ENCODE results near the gene CDKL1. TPM values are rescaled to one million over a fixed set of nuclear protein-coding genes. Genes with fewer than 3 reads are reported as not detected.

The CDKL1 gene
- total RNA-seq, 1 experiment from 2014 or later: 14.4 TPM

DNA sequence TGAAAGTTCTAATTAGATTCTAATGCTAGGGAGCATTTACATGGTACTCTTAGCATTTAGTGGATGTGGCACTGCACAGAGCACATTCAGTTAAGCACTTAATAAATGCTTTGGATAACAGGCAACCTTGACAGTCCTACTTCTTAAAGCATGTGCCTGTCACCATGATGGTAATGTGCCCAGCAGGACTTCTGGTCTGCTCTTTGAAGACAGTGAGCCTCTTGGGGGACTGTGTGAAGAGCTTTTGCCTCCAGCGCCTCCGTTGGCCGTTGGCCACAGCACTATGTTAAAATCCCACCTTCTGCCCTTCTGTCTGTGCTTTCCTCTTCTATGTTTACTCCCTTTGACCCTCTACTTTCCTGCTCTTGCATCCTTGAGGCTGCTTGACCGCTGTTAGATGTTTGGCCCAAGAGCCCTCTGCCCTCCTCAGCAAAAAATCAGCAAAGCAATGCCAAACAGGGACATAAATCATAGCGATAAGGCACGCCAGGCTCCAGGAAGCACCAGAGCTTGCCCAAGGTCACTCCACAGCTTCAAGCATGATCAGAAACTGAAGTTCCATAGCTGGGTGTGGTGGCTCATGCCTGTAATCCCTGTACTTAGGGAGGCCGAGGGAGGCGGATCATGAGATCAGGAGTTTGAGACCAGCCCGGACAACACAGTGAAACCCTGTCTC is 8.3 kb downstream of the CDKL1 start:
- no peak overlapping the region for H3K9ac ChIP-seq (ENCODE audit: low read length)
- H3K9me3 ChIP-seq (ENCODE audit: low read length): no peaks in the 10 kb centered on the region
- H3K27ac ChIP-seq (ENCODE audit: low read length): no peak overlapping the region
- DNase-seq: no peak
- H2AFZ ChIP-seq (ENCODE audit: low read length): no peak overlapping the region
- TF ChIP-seq, protein P1, sequence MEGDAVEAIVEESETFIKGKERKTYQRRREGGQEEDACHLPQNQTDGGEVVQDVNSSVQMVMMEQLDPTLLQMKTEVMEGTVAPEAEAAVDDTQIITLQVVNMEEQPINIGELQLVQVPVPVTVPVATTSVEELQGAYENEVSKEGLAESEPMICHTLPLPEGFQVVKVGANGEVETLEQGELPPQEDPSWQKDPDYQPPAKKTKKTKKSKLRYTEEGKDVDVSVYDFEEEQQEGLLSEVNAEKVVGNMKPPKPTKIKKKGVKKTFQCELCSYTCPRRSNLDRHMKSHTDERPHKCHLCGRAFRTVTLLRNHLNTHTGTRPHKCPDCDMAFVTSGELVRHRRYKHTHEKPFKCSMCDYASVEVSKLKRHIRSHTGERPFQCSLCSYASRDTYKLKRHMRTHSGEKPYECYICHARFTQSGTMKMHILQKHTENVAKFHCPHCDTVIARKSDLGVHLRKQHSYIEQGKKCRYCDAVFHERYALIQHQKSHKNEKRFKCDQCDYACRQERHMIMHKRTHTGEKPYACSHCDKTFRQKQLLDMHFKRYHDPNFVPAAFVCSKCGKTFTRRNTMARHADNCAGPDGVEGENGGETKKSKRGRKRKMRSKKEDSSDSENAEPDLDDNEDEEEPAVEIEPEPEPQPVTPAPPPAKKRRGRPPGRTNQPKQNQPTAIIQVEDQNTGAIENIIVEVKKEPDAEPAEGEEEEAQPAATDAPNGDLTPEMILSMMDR (conservative IDR thresholded peaks at IDR 0.05; ENCODE audit: low read depth, low read length): no peak
- TF ChIP-seq EZH2phosphoT487 (IDR thresholded peaks at IDR 0.05; ENCODE audit: borderline replicate concordance, low read length): no peak
- no peaks in the 10 kb centered on the region for H3F3A ChIP-seq (ENCODE audit: low read length, unreplicated experiment)
- no peaks in the 10 kb centered on the region for H4K20me1 ChIP-seq (ENCODE audit: low read length)
- no peaks in the 10 kb centered on the region for H3K79me2 ChIP-seq (ENCODE audit: low read length)
- no peak overlapping the region for H3K4me3 ChIP-seq (ENCODE audit: low read length)
- H3K4me1 ChIP-seq (ENCODE audit: insufficient read depth, low read length): no peaks in the 10 kb centered on the region
- ATAC-seq: no peak
- ChIA-PET POLR2A (ENCODE audit: unreplicated experiment) (no interaction called here), CTCF (no interaction called here)
- no peaks in the 10 kb centered on the region for H3K9me2 ChIP-seq (replicated peaks; ENCODE audit: low read length)
- no peaks in the 10 kb centered on the region for H3K27me3 ChIP-seq (ENCODE audit: low read length)
- H3K36me3 ChIP-seq (ENCODE audit: low read depth, low read length): no peaks in the 10 kb centered on the region
- no peak overlapping the region for H3K4me2 ChIP-seq (ENCODE audit: low read length)
- no TSS peak for BruUV-seq (replicated peaks)
- intact Hi-C loops (cut with micrococcal nuclease): no loop called here

DNA sequence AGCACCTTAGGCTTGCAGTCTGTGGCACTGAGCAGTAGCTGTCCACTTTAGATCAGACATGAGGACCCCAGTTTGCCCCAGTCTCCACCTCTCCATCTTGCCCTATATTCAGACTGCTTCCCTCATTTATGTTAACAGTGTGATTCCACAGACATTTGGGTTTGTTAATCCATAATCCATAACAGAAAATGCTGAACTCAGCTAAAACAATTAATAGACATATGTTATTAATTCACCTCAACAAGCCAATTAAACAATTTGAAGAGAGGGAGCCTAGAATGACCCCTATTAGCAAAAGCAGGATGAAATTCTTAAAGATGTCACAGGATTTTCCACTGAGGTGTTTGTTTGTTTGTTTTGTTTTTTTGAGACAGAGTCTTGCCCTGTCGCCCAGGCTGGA is 9.1 kb downstream of the CDKL1 start:
- no peaks in the 10 kb centered on the region for H3K27me3 ChIP-seq (ENCODE audit: low read length)
- no peaks in the 10 kb centered on the region for H3K9me2 ChIP-seq (replicated peaks; ENCODE audit: low read length)
- ATAC-seq (no peak), DNase-seq (no peak)
- no peaks in the 10 kb centered on the region for H3K36me3 ChIP-seq (ENCODE audit: low read depth, low read length)
- no peak overlapping the region for H2AFZ ChIP-seq (ENCODE audit: low read length)
- intact Hi-C loops (cut with micrococcal nuclease): no loop called here
- no peaks in the 10 kb centered on the region for H3K4me1 ChIP-seq (ENCODE audit: insufficient read depth, low read length)
- no peaks in the 10 kb centered on the region for H4K20me1 ChIP-seq (ENCODE audit: low read length)
- TF ChIP-seq, protein P1 (conservative IDR thresholded peaks at IDR 0.05; ENCODE audit: low read depth, low read length): no peak
- no peak for TF ChIP-seq EZH2 (IDR thresholded peaks at IDR 0.05; ENCODE audit: low read length, unreplicated experiment)
- CTCF ChIA-PET: no interaction called here
- POLR2A ChIA-PET (ENCODE audit: unreplicated experiment): no interaction called here
- H3K9ac ChIP-seq (ENCODE audit: low read length): no peak overlapping the region
- no peaks in the 10 kb centered on the region for H3F3A ChIP-seq (ENCODE audit: low read length, unreplicated experiment)
- no TSS peak for BruUV-seq (replicated peaks)
- H3K79me2 ChIP-seq (ENCODE audit: low read length): no peaks in the 10 kb centered on the region
- H3K4me2 ChIP-seq (ENCODE audit: low read length): no peak overlapping the region
- no peak overlapping the region for H3K27ac ChIP-seq (ENCODE audit: low read length)
- H3K4me3 ChIP-seq (ENCODE audit: low read length): no peak overlapping the region
- no peaks in the 10 kb centered on the region for H3K9me3 ChIP-seq (ENCODE audit: low read length)

- Histone ChIP-seq H3K27me3 (ENCODE audit: low read length) (no peaks in the 10 kb centered on the region), H3K4me2 (ENCODE audit: low read length) (no peak overlapping the region), H4K20me1 (ENCODE audit: low read length) (no peaks in the 10 kb centered on the region; the same call in 1 of the 2 replicates), H3F3A (ENCODE audit: low read length, unreplicated experiment) (no peaks in the 10 kb centered on the region), H3K9ac (ENCODE audit: low read length) (no peak overlapping the region), H3K27ac (ENCODE audit: low read length) (no peak overlapping the region), H3K9me2 (replicated peaks; ENCODE audit: low read length) (no peaks in the 10 kb centered on the region), H3K4me1 (ENCODE audit: insufficient read depth, low read length) (no peaks in the 10 kb centered on the region), H3K9me3 (ENCODE audit: low read length) (no peaks in the 10 kb centered on the region), H3K36me3 (ENCODE audit: low read depth, low read length) (peaks cover 3% of the 10 kb centered on the region; the same call in 1 of the 2 replicates), H3K4me3 (ENCODE audit: low read length) (no peak overlapping the region), H3K79me2 (ENCODE audit: low read length) (no peaks in the 10 kb centered on the region), H2AFZ (ENCODE audit: low read length) (no peak overlapping the region)
- ChIA-PET CTCF (interaction anchor here (1.0 kb wide), 1 partner anchor 63 kb away, joined by 3 read pairs; no protein-coding TSS in a partner anchor), POLR2A (ENCODE audit: unreplicated experiment) (no interaction called here)
- DNase-seq: no peak
- intact Hi-C loops (cut with micrococcal nuclease): no loop called here
- ATAC-seq: no peak
- TF ChIP-seq EZH2phosphoT487 (IDR thresholded peaks at IDR 0.05; ENCODE audit: borderline replicate concordance, low read length): no peak
- TF ChIP-seq EZH2 (IDR thresholded peaks at IDR 0.05; ENCODE audit: low read length, unreplicated experiment): no peak
- TF ChIP-seq, protein P1 (conservative IDR thresholded peaks at IDR 0.05; ENCODE audit: low read depth, low read length): no peak
- no TSS peak for BruUV-seq (replicated peaks)
Measured at GRCh38 chr14:50383618-50384225, 13.0 kb downstream of the CDKL1 start.
